ENCODE results near the gene LPCAT4. TPM values are rescaled to one million over a fixed set of nuclear protein-coding genes. Genes with fewer than 3 reads are reported as not detected.

The LPCAT4 gene
- total and polyA plus RNA-seq, 2 experiments from 2014 or later, result 13.5 to 22.1 TPM

GRCh38 chr15:34364041-34364440 is 3.0 kb downstream of the LPCAT4 start:
- Histone ChIP-seq H4K20me1 (ENCODE audit: insufficient read depth, poor library complexity, severe bottlenecking) (no peaks in the 10 kb centered on the region), H3K9me3 (ENCODE audit: low read depth) (no peaks in the 10 kb centered on the region)
- WGBS (ENCODE audit: low lambda C conversion rate, missing lambda C conversion rate), result 98% methylated on average over 8 of the region's 8 CpGs

GRCh38 chr15:34362047-34362773 is 4.8 kb downstream of the LPCAT4 start:
- no peaks in the 10 kb centered on the region for H3K9me3 ChIP-seq (ENCODE audit: low read depth)
- no peaks in the 10 kb centered on the region for H3K9me2 ChIP-seq (replicated peaks; ENCODE audit: insufficient read depth)
- 77% methylated on average over 10 of the region's 10 CpGs for WGBS (ENCODE audit: low lambda C conversion rate, missing lambda C conversion rate)
- no peak overlapping the region for H3K27ac ChIP-seq
- H3K27me3 ChIP-seq, result no peaks in the 10 kb centered on the region
- peaks cover 6% of the 10 kb centered on the region for H3K4me1 ChIP-seq (ENCODE audit: insufficient read depth)
- no peaks in the 10 kb centered on the region for H3K36me3 ChIP-seq (replicated peaks; ENCODE audit: insufficient read depth, low read depth)
- no peak overlapping the region for H3K4me3 ChIP-seq
- DNase-seq (ENCODE audit: low spot score), result no peak
- H2AFZ ChIP-seq, result no peak overlapping the region
- TF ChIP-seq CTCF (IDR thresholded peaks at IDR 0.05; ENCODE audit: poor library complexity), result no peak
- TF ChIP-seq EZH2 (IDR thresholded peaks at IDR 0.05; ENCODE audit: borderline replicate concordance), result no peak
- TF ChIP-seq EZH2phosphoT487 (IDR thresholded peaks at IDR 0.05; ENCODE audit: low read depth, severe bottlenecking, unreplicated experiment), result no peak
- no peaks in the 10 kb centered on the region for H4K20me1 ChIP-seq (ENCODE audit: insufficient read depth, poor library complexity, severe bottlenecking)
- H3K4me2 ChIP-seq, result no peak overlapping the region
- peaks cover 16% of the 10 kb centered on the region for H3K79me2 ChIP-seq

More at GRCh38 chr15:34364041-34364440, 3.0 kb downstream of the LPCAT4 start:
- Histone ChIP-seq H3K4me2 (no peak overlapping the region), H3K4me3 (no peak overlapping the region), H3K79me2 (peaks cover 16% of the 10 kb centered on the region), H3K36me3 (replicated peaks; ENCODE audit: insufficient read depth, low read depth) (no peaks in the 10 kb centered on the region), H3K4me1 (ENCODE audit: insufficient read depth) (peaks cover 11% of the 10 kb centered on the region), H3K9me2 (replicated peaks; ENCODE audit: insufficient read depth) (no peaks in the 10 kb centered on the region), H3K27ac (no peak overlapping the region), H2AFZ (no peak overlapping the region), H3K27me3 (no peaks in the 10 kb centered on the region)
- DNase-seq (ENCODE audit: low spot score), result no peak
- TF ChIP-seq CTCF (IDR thresholded peaks at IDR 0.05; ENCODE audit: poor library complexity), result no peak
- no peak for TF ChIP-seq EZH2 (IDR thresholded peaks at IDR 0.05; ENCODE audit: borderline replicate concordance)
- TF ChIP-seq EZH2phosphoT487 (IDR thresholded peaks at IDR 0.05; ENCODE audit: low read depth, severe bottlenecking, unreplicated experiment), result no peak

GRCh38 chr15:34361278-34361677 is 5.7 kb downstream of the LPCAT4 start:
- Histone ChIP-seq H2AFZ (no peak overlapping the region), H3K9me2 (replicated peaks; ENCODE audit: insufficient read depth) (no peaks in the 10 kb centered on the region), H3K27me3 (no peaks in the 10 kb centered on the region), H3K36me3 (replicated peaks; ENCODE audit: insufficient read depth, low read depth) (no peaks in the 10 kb centered on the region), H3K27ac (no peak overlapping the region), H3K79me2 (peaks cover 16% of the 10 kb centered on the region), H3K4me3 (no peak overlapping the region), H4K20me1 (ENCODE audit: insufficient read depth, poor library complexity, severe bottlenecking) (no peaks in the 10 kb centered on the region), H3K4me2 (no peak overlapping the region), H3K4me1 (ENCODE audit: insufficient read depth) (peaks cover 6% of the 10 kb centered on the region), H3K9me3 (ENCODE audit: low read depth) (no peaks in the 10 kb centered on the region)
- no peak for DNase-seq (ENCODE audit: low spot score)
- TF ChIP-seq EZH2phosphoT487 (IDR thresholded peaks at IDR 0.05; ENCODE audit: low read depth, severe bottlenecking, unreplicated experiment) (no peak), EZH2 (IDR thresholded peaks at IDR 0.05; ENCODE audit: borderline replicate concordance) (no peak), CTCF (IDR thresholded peaks at IDR 0.05; ENCODE audit: poor library complexity) (no peak)
- WGBS (ENCODE audit: low lambda C conversion rate, missing lambda C conversion rate), result 97% methylated on average over 7 of the region's 7 CpGs
